ENCODE data around the gene OAS3.
A peak's percentile ranks its signal among the peaks of the same experiment; 100 is the strongest.

Gene OAS3

DNA sequence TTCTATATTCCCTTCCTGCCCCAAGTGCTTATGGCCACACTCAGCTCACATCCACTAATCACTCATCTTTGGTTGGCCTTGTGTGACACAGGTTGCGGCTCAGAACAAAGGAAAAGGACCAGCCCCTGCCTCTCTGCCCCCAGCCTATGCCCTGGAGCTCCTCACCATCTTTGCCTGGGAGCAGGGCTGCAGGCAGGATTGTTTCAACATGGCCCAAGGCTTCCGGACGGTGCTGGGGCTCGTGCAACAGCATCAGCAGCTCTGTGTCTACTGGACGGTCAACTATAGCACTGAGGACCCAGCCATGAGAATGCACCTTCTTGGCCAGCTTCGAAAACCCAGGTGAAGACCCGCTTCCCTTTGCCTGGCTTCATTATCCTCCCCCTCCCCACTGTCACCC is 24.3 kb downstream of the OAS3 start:
- no peak for DNase-seq

DNA sequence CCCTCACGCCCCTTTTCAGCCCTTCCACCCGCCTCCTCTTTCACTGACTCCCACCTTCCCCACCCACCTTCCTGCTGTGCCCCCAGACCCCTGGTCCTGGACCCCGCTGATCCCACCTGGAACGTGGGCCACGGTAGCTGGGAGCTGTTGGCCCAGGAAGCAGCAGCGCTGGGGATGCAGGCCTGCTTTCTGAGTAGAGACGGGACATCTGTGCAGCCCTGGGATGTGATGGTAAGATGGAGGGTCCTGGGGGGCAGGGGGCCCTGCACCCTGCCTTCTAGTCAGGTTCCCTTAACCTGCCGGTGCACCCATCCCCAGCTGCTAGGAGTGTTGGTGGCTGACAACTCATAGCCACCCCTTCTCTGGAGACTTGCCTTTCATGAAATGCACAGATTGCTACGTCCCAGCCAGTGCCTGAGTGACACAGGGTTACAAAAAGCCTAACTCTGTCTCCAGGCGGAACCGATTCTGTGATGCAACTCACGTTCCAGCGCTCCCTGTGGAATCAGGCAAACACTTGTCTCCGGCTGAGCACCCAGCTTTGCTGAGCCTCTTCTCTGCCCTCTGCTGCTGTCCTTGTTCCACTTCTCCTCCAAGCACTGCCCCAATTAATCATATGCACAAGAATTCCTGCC is 25.1 kb downstream of the OAS3 start:
- no peak for DNase-seq

DNA sequence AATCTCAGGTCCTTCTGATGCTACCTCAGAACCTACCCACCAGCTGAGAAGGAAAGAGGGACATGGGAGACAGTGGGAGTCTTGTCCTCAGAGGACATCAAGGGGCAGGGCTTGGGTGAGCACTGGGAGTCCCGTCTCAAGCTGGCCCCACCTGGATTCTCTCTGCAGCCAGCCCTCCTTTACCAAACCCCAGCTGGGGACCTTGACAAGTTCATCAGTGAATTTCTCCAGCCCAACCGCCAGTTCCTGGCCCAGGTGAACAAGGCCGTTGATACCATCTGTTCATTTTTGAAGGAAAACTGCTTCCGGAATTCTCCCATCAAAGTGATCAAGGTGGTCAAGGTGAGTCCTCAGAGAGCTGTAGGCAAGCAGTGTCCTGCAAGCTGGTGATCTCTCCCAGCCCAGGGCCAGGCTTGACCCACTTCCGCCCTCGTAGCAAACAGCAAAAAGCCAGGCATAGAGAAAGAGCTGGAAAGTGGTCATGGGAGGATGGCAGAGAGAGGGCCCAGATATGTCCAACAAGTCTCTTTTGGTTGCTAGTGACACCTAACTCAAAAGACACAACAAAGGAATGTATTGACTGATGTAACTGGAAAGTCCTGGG is 25.9 kb downstream of the OAS3 start:
- no peak for DNase-seq

DNA sequence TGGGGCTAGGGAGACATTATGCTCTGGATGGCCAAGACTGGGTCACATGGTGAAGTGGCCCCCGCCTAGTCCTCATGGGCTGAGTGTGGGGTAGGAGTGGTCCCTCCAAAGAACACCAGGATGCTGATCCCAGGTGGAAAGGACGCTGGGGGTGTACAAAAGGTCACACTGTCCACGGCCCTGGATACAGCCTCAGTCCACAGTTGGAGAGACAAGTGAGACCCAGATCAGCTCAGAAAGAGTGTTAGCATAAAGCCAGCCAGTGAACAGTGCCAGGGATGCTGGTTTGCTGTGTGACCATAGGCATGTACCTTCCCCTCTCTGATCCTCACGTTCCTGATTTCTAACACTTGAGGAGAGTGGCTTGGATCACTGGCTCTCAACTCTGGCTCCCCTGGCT is 26.6 kb downstream of the OAS3 start:
- no peak for DNase-seq

DNA sequence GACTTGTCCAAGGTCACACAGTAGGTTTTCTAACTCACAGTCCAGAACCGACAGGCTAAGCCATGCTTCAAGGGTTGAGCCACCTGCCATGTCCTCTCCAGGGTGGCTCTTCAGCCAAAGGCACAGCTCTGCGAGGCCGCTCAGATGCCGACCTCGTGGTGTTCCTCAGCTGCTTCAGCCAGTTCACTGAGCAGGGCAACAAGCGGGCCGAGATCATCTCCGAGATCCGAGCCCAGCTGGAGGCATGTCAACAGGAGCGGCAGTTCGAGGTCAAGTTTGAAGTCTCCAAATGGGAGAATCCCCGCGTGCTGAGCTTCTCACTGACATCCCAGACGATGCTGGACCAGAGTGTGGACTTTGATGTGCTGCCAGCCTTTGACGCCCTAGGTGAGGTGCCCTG is 27.4 kb downstream of the OAS3 start:
- DNase-seq, result no peak

DNA sequence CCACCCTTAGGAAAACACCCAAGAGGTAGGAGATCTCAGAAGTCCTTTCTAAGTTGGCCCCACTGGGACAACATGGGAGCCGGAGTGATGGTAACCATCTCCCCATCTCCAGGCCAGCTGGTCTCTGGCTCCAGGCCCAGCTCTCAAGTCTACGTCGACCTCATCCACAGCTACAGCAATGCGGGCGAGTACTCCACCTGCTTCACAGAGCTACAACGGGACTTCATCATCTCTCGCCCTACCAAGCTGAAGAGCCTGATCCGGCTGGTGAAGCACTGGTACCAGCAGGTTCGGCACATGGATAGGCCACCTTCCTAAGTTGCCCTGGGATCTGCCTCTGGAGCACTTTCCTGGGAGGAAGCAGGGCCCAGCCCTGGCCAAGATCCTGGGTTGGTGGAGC is 29.0 kb downstream of the OAS3 start:
- no peak for DNase-seq

DNA sequence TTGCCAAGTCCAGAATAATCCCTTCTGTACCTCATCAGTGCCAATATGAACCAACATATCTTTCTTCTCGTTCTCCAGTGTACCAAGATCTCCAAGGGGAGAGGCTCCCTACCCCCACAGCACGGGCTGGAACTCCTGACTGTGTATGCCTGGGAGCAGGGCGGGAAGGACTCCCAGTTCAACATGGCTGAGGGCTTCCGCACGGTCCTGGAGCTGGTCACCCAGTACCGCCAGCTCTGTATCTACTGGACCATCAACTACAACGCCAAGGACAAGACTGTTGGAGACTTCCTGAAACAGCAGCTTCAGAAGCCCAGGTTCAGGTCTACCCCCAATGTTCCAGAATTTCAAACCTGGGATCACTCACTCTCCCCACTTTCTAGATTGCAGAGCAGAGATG is 29.6 kb downstream of the OAS3 start:
- DNase-seq, result no peak

DNA sequence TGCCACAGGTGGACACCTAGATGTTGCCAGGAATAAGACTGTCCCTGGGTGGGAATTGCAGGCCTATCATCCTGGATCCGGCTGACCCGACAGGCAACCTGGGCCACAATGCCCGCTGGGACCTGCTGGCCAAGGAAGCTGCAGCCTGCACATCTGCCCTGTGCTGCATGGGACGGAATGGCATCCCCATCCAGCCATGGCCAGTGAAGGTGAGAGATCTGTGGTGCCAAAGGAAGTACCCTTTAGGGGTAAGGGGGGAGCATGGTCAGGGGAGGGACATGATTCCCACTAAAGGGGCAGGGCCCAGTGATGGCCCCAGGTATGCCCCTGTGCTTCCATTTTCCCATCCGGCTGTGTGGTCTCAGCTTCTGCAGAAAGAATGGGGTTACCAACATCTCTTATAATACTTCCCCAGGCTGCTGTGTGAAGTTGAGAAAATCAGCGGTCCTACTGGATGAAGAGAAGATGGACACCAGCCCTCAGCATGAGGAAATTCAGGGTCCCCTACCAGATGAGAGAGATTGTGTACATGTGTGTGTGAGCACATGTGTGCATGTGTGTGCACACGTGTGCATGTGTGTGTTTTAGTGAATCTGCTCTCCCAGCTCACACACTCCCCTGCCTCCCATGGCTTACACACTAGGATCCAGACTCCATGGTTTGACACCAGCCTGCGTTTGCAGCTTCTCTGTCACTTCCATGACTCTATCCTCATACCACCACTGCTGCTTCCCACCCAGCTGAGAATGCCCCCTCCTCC is 31.5 kb downstream of the OAS3 start:
- no peak for DNase-seq

DNA sequence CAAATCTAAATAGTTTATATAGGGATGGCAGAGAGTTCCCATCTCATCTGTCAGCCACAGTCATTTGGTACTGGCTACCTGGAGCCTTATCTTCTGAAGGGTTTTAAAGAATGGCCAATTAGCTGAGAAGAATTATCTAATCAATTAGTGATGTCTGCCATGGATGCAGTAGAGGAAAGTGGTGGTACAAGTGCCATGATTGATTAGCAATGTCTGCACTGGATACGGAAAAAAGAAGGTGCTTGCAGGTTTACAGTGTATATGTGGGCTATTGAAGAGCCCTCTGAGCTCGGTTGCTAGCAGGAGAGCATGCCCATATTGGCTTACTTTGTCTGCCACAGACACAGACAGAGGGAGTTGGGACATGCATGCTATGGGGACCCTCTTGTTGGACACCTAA is 32.1 kb downstream of the OAS3 start:
- DNase-seq, result no peak

DNA sequence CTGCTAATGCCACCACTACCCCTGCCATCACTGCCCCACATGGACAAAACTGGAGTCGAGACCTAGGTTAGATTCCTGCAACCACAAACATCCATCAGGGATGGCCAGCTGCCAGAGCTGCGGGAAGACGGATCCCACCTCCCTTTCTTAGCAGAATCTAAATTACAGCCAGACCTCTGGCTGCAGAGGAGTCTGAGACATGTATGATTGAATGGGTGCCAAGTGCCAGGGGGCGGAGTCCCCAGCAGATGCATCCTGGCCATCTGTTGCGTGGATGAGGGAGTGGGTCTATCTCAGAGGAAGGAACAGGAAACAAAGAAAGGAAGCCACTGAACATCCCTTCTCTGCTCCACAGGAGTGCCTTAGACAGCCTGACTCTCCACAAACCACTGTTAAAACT is 33.0 kb downstream of the OAS3 start:
- no peak for DNase-seq

DNA sequence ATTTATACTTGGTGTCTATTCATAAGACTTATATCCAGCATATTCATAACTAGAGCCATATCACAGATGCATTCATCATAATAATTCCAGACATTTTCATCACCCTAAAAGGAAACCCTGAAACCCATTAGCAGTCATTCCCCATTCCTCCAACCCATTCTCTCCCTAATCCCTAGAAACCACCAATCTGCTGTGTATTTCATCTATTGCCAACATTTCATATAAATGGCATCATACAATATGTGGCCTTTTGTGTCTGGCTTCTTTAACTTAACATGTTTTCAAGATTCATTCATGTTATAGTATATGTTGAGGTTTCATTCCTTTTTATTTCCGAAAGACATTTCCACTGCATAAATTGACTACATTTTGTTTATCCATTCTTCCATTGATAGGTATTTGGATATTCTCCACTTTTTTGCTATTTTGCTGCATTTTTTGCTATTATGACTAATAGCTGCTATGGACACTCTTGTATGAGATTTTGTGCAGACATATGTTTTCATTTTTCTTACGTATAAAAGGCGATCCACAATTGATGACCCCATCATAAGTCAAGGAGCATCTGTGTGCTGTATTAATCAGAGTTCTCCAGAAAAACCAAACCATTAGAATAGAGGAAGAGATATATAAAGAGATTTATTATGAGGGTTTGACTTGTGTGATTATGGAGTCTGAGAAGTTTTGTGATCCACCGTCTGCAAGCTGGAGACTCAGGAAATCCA is 34.9 kb downstream of the OAS3 start:
- DNase-seq, result no peak

DNA sequence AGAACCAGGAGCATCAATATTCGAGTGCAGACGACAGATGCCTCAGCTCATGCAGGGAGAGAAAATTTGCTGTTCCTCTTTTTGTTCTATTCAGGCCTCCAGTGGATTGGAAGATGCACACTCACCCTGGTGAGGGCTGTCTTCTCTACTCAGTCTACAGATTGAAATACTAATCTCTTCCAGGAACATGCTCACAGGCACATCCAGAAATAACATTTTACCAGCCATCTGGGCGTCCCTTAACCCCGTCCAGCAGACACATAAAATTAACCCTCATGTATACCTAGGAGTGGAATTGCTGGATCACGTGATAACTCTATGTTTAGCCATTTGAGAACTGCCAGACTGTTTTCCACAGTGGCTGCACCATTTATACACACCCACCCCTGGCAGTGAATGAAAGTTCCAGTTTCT is 35.6 kb downstream of the OAS3 start:
- DNase-seq, result no peak

DNA sequence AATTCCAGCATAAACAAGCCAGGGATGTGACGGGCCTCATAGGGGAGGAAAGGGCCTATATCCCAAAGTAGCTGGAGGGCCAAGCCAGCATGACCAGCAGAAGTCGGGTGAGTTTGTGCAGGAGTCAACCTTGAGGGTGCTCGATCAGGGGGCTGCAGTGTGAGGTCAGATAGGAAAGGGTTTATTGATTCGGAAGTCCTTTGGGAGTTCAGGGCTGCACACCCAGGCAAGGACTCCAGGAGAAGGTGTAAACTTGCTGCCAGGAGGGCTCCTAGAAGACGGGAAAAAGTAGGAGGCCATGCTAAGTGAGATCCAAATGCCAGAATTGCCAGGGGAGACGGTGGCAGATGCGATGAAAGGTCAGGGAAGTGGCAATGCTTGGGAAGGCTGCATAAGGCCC is 36.6 kb downstream of the OAS3 start:
- no peak for DNase-seq

DNA sequence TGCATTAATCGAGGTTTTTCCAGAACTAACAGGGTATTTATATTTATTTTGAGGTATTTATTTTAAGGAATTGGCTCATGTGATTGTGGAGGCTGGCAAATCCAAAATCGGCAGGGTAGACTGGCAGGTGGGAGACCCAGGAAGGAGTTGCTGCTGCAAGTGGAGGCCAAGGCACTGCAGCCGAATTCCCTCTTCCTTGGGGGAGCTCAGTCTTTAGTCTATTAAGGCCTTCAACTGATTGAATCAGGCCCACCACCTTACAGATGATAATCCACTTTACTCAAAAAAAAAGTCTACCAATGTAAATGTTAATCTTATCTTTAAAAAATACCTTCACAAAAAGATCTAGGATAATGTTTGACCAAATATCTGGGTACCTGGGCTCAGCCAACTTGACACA is 38.9 kb downstream of the OAS3 start:
- no peak for DNase-seq

DNA sequence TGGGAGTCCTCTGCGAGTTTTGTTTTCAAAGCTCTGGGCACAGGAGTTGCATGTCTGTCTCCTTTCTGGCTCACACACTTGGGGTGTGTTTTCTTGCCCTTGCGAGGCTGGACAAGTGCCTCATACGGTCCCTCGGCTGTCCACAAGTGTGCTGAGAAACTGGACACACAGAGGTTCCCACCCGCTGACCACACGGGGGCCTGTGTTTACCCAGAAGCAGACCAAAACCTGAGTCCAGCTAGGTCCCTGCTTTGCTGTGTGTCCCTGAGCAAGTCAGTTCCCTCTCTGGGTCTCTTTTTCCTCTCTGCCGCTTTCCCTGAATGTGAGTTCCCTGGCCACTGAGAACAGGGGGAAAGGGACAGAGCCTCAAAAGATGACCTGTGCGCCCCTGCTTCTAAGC is 39.4 kb downstream of the OAS3 start:
- DNase-seq, result no peak

DNA sequence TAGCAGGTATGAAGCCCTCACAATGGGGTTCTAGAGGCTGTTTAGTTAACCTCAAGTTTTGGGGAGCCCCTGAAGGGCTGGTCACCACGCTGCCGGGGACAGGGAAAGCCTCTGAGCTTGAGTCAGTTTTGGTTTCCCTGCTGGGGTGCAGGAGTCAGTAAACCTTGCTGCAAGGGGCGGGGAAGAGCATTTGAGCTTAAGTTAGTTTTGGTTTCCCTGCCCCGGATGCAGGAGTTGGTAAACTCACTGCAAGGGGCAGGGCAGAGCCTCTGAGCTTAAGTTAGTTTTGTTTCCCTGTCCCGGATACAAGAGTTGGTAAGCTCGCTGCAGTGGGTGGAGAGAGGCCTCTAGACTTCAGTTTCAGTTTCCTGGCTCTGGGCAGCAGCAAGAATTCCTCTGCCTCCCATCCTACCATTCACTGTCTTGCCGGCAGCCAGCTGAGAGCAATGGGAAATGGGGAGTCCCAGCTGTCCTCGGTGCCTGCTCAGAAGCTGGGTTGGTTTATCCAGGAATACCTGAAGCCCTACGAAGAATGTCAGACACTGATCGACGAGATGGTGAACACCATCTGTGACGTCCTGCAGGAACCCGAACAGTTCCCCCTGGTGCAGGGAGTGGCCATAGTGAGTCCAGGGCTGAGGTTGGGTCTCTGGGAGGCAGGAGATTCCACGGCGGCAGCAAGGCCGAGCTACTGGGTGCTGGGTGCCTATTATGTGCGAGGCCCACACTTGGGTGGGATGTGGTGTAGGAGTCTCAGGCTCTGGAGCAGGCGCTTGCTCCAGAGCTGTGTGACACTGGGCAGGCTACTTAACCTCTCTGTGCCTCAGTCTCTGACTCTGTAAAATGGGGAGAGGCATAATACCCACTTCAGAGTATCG is 40.1 kb downstream of the OAS3 start, which contains the start of gene OAS2:
Gene OAS2, plus strand, starts transcription at position 357 of the 878 bp plus-strand sequence. Its CDS starts 90 bp downstream, at position 447.
- DNase-seq, result peak; percentile 82 to 84

DNA sequence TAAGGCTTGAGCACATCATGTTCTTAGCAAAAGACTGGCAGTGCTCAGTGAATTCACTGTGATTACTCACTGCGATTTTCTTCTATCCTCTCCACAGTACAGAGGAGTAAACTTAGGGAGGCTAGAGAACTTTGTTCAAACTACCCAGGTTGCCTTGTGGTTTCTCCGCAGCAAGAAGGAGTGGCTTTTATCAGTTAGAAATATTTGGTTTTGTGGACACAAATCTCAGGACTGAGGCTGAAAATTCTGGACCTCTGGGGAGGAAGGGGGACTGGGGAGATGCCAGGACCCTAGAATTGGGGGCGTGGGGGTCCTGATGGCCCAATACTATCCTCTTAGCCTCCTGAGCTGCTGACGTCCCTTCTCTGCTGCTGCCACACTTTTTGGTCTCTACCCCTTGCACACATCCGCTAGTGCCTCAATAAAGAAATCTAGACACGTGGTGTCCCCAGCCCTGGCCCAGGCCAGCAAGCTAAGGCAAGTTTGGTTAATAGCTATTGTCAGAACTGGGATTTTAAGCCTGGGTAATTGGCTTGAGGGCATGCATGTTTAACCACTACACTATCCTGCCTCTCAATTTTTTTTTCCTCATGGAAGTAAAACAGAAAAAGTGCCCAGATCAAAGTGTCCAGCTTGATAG is 40.9 kb downstream of the OAS3 start:
- peak; percentile 24 to 48 for DNase-seq

DNA sequence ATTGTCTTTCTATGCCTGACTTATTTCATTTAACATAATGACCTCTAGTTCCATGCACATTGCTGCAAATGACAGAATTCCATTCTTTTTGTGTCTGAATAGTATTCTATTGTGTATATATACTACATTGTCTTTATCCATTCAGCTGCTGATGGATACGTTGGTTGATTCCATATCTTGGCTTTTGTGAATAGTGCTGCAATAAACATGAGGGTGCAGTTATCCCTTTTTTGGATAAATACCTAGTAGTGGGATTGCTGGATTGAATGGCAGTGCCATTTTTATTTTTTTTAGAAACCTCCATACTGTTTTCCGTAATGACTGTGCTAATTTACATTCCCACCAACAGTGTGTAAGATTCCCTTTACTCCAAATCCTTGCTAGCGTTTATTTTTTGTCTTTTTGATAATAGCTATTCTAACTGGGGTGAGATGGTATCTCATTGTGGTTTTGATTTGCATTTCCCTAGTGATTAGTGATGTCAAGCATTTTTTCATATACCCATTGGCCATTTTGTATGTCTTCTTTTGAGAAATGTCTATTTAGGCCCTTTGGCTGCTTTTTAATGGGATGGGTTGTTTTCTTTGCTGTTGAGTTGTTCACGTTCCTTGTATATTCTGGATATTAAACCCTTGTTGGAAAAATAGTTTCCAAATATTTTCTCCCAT is 42.4 kb downstream of the OAS3 start:
- DNase-seq, result peak in 1 of 2 donors; percentile 63

DNA sequence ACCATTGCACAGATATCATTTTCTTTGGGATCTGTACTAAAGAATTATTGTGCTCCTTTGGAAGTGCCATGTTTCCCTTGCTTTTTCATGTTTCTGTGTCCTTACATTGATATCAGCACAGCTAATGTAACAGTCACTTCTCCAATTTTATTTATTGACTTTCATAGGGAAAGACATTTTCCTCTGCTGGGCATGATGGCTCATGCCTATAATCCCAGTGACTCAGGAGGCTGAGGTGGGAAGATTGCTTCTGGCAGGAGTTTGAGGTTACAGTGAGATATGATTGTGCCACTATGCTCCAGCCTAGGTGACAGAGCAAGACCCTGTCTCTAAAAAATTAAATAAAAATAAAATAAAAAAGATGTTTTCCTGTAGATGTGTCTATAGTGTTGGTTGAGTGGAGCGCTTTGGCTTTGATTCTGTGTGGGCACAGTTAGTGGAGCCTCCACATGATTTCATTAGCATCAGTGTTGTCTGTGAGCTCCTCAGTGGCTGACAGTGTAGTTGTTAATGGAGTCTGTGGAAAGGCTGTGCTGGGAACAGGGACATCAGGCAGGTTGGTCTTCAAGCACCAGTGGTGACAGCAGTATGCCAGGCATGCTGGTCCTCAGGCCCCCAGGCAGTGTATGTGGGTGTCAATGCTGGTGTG is 47.5 kb downstream of the OAS3 start:
- no peak for DNase-seq

DNA sequence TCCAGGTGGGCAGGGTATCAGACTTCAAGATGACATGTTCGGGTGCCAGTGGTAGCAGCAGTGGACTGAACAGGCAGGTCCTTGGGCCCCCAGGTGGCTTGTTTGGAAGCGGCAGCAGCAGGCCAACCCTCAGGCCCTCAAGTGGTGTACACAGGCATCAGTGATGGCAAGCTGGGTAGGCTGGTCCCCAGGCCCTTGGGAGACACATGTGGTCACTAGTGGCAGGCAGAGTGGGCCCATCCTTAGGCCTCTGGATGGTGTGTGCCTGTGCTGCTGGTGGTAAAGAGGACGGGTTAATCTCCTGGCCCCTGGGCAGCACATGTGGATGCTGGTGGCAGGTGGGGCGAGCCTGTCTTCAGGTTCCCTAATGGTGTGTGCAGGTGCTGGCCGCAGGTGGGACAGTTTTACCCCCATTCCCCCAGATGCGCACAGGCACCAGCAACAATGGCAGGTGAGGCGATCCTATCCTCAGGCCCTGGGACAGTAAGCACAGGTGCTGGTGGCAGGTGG is 48.1 kb downstream of the OAS3 start:
- no peak for DNase-seq

DNA sequence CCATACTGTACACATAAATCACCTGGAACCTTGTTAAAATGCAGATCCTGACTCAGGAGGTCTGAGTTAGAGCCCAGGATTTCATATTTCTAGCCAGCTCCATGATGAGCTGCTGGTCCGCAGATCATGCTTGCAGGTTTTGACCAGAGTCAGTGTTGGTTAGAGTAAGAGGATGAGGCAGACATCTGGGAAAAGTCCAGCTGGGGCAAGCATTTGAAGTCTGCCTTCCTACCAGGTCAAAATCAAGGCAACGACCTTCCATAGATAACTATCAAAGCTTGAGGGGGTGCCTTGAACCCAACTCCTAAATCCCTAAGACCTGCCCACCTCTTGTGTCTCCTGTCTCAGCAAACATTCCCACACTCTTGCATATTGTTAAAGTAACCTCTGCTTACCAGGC is 49.3 kb downstream of the OAS3 start:
- DNase-seq, result no peak

Measured in CD4-positive, alpha-beta T cell treated with Interleukin-1 beta for 1 hour (primary cell).